HG03460 (cell line): ENCODE measurements around the gene PAMR1.
"Not testable (repeated sequence)": the region's sequence is repeated elsewhere in the genome, so short reads cannot be mapped to it uniquely, and the experiment has no call there.

Source experiments
- ATAC-seq: cut with Tn5 transposase; IDR thresholded peaks from one replicate; pipeline ENCODE4 v1.9.1; 2021; ENCODE audit not compliant: unreplicated experiment

The PAMR1 gene, protein sequence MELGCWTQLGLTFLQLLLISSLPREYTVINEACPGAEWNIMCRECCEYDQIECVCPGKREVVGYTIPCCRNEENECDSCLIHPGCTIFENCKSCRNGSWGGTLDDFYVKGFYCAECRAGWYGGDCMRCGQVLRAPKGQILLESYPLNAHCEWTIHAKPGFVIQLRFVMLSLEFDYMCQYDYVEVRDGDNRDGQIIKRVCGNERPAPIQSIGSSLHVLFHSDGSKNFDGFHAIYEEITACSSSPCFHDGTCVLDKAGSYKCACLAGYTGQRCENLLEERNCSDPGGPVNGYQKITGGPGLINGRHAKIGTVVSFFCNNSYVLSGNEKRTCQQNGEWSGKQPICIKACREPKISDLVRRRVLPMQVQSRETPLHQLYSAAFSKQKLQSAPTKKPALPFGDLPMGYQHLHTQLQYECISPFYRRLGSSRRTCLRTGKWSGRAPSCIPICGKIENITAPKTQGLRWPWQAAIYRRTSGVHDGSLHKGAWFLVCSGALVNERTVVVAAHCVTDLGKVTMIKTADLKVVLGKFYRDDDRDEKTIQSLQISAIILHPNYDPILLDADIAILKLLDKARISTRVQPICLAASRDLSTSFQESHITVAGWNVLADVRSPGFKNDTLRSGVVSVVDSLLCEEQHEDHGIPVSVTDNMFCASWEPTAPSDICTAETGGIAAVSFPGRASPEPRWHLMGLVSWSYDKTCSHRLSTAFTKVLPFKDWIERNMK

DNA sequence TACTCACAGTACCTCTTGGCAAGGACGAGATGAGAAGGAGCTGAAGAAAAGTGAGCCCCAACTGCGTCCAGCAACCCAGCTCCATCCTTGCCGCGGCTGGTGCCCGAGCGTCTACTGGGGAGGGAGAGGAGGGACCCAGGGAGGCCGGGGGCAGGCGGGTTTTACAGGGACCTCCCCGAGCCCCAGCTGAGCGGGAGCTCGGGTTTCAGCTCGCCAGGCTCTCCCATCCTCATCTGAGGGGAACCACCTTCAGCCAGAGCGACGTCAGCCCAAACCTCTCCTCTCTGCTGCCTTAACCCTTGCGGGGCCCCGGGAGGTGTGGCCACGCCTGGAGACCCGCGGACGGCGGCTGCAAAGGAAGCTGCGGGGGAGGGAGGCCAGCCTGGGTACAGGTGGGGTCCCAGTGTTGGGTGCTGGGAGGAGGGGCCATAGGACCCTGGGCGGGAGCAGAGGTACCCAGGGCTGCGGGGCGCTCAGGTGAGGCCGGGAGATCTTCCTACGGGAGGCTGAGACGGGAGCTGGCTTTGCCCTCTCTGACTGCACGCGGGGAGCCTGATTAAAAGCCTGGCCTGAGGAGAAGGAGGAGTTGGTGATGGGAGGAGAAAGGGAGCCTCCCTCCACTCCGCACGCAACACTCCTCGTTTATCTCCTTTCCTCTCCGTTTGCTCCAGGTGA is at the start of gene PAMR1:
TSS of gene PAMR1 (minus strand) at position 116 of the 675 bp plus-strand sequence. CDS start at position 85, 31 bp downstream.
- ATAC-seq = no peak

DNA sequence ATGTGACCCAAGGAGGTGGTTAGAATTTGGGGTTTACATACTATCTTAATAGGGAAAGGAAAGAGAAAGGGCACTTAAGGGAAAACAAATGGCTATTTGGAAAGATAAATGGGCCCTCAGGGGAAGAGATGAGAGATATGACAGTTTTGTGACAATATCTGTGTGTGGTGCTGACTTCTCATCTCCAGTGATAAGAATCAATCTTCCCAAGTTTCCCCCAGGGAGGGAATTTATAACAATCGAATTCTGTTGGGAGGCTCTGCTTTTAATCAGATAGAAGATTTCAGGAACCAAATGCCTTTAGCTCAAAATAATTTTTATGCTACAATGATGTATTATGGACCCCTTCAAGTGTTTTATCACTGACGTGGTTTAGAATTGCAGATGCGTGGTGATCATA is 46.3 kb upstream of the PAMR1 start:
- no peak for ATAC-seq

DNA sequence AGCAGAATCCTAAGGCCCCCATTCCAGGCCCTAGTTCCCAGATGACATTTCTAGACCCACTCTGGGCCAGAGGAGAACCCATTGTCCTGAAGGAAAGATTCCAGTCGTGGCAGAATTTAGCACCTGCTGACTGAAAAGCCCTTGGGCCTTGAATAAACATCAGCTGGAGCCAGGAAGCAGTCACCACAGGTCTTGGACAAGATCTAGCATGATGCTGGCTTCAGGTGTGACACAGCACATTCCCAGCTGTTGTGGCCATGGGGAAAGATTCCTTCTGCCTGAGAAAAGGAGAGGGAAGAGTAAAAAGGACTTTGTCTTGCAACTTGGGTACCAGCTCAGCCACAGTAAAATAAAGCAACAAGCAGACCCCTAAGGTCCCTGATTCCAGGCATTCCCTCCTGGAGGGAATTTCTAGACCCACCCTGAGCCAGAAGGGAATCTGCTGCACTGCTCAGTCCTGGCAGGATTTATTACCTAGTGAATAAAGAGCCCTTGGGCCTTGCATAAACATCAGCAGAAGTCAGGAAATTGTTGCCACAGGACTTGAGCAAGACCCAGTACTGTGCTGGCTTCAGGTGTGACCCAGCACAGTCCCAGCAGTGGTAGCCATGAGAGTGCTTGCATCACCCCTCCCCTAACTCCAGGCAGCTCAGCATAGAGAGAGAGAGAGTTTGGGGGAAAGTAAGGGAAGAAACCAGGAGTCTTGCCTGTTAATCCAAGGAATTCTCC is 42.5 kb upstream of the PAMR1 start:
- no peak for ATAC-seq

DNA sequence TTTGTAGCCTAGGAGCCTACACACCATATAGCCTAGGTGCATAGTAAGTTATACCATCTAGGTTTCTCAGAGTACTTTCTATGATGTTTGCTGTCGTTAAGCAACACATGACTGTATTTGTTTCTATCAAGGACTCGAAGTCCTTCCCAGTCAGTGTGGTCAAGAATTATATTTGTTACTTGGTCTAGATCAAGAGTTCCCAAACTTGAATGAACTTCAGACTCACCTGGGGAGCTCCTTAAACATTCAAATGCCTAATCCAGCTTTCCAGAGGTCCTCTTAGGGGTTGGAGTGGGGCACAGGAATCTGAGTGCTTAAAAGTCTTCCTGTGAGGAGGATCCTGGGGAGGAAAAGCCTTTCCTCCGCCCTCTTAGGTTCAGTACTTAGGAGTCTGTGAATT is 41.5 kb upstream of the PAMR1 start:
- no peak for ATAC-seq

DNA sequence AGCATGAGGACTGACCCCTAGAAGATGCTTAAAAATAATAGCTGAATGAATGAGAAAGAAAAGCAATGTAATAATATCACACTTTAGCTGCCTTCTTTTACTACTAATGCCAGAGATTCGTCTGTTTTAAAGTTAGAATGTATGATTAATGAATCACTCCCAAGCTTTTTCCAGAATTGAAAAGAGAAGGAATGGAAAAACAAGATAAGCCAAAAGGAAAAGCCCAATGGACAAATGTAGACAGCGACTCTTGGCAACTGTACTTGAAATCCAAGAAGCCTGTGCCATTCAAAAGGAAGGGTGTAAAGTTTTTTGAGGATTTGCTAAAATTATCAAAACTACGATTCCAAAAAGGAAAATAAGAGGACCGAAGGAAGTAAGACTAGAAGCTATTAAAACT is 40.8 kb upstream of the PAMR1 start:
- no peak for ATAC-seq

DNA sequence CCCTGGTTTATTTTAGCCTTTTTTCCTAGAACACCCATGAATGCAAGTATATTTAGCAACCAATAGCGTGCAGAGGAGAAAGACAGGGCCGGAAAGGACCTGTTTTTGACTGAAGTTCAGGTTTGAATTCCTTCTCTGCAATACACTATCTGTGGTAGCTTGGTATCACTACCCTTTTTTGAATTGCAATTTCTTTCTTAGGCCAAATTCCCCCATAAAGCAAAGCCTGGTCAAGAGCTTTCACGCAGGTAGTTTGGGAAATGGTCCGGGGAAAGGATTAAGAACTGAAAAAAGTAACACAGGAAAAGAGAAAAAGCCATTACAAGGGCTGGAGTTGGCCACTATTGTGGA is 38.8 kb upstream of the PAMR1 start:
- ATAC-seq = no peak

DNA sequence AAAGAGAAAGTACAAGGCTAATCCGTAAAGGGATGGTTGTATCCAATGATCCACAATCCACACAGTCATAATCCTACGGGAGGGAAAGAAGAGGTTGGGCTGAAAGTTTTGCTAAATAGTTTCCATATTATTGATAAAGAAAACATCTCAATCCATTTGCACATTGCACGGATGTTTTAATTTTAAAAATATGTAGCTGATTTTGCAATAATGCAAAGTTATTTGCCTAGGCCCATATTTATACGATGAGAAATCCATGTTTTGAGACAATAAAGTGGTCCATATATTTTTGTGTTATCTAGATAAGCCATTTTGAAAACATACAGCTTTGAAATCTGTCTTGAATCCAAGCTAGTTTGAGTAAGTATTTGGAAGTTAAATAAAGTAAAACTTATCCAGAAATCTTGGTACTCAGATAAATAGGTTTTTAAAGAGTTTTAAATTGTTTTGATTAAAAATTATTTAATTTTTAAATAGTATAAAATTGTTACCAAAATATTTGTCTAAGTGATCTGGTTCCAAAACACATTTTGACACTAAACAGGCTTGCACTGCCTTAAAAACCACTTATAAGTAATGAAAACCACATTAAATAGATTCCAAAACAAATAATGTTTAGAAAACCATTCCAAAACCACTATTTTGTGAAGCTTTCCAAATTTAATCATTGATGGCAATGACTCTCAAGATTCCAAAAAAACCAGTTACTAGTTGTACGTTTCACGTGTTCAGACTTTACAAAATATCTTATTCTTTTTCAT is 38.2 kb upstream of the PAMR1 start:
- no peak for ATAC-seq

DNA sequence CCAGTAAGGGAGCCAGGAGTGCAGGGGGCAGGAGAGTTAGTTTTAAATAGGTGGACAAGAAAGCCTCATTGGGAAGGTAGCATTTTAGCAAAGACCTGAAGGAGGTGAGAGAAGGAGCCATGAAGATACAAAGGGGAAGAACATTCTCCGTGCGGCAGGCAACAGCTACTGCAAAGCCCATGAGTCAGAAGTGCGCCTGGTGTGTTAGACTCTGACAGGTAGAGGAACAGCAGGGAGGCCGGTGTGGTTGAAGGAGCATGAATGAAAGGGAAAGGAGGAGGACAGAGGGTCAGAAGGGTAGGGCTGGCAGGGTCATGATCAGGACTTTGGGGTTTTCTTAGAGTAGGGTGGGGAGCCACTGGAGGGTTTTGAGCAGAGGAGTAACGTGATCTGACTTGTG is 34.5 kb upstream of the PAMR1 start:
- no peak for ATAC-seq

DNA sequence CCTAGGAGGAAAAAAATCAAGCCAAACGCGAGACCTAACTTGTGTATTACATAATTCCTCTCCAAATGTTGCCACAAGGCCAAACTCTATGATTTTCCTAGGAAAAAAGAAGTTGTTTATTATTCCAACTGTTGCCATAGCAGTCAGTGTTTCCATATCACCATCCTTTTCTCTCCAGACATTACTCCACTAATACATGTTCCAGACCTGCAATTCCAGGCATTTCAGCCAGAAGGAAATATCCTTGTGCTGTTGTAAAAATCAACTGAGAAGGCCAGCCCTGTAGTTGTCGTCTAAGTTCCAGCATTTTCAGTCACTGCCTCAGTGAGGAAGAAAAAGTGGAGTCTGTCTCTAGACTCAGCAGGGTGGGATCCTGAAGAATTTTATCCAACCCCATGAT is 33.1 kb upstream of the PAMR1 start:
- no peak for ATAC-seq

DNA sequence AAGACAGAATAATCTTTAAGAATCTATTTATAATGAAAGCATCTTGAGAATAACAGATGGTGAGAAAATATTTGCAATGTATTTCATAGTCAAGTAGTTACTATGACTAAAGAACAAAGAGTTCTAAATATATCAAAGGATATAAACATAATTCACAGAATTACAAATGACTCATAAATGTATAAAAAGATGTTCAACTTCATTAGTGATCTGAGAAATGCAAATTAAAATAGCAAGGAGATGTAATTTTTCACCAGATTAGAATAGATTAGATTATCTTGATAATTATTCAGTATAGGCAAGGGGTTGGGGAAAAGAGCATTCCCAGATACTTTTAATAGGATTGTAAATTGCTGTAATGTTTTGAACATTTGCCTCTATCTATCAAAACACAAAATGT is 30.1 kb upstream of the PAMR1 start:
- ATAC-seq = no peak

DNA sequence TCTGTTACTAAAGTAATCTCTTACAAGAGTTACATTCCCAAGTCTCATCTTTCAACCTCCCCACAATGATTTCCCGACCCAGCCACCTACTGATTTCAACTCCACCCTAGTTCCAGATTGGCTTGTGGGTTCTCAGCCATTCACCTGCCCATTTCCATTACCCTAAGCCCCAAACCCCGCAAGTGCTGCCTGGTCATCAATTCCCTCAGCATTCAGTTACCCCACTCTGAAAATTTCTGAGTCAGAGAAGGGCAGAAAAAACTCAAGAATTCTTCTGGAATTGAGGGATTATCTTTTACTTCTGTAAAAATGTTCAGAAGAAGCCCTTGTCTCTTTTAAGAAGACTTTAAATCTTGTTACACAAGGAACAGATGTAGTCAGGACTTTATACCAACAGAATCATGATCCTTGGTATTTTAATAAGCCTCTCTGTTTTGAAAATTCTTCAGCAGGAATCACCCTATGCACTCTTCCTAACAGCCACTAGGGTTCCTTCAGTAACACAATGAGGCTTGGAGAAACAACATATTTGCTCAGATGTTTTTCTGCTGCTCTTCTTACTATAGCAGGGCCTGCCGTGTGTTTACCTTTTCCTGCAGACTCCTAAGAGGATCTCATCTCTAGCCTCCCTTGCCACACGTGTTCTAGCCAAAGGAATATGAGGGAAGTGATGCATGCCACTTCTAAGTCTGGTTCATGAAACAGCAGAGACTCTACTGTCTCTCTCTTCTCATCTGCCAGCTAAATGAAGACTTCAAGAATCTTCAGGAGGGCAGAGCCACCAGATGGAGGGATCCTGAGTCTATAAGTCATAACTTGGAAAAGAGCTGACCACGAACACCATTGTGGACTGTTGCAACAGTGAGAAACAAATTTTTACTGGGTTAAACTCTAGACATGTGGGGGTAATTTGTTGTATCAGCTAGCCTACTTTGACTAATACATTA is 29.3 kb upstream of the PAMR1 start:
- no peak for ATAC-seq

DNA sequence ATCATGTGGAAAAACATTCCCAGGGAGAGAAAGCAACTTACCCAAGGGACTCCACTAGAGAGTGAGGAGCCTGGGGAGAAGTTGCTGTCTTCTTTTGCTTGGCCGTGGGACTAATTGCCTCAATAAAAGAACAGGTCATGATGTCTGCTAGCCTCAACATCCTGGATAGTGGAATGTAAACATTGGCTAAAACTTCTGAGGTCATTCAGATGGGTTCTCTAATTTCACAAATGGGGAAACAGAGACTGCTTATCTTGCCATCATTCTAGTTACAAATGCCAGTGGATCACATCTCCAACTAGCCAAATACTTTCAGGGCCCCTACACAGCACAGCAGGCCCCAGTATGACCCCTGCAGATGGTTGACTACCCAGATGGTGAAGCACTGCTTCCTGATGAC is 28.4 kb upstream of the PAMR1 start:
- ATAC-seq = no peak

DNA sequence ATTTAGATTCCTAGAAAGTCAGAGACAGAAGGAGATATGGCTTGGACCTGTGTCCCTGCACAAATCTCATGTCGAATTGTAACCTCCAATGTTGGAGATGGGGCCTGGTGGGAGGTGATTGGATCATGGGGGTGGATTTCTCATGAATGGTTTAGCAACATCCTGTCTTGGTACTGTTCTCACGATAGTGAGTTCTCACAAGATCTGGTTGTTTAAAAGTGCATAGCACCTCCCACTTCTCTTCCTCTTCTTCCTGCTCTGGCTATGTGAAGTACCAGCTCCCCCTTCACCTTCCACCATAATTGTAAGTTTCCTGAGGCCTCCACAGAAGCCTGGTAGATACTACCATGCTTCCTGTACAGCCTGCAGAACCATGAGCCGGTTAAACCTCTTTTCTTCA is 27.6 kb upstream of the PAMR1 start:
- no peak for ATAC-seq

DNA sequence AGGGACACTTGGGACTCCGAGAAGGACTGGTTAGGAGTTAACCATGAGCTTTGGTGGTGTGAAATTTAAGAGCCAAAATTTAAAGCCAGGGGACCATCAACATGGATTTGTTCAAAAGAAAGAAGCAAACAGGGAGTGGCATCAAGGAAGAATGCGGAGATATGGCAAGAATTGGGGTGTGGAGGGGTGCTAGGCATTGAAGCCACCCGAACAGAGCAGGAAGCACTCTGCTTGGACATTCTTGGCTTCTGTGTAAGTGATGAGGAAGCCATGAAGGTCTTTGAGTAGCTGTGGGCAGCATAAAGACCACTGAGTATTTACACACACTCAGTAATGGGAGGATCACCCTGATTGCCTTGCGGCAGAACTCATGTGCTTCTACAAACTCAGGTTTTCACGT is 27.2 kb upstream of the PAMR1 start:
- ATAC-seq = no peak

DNA sequence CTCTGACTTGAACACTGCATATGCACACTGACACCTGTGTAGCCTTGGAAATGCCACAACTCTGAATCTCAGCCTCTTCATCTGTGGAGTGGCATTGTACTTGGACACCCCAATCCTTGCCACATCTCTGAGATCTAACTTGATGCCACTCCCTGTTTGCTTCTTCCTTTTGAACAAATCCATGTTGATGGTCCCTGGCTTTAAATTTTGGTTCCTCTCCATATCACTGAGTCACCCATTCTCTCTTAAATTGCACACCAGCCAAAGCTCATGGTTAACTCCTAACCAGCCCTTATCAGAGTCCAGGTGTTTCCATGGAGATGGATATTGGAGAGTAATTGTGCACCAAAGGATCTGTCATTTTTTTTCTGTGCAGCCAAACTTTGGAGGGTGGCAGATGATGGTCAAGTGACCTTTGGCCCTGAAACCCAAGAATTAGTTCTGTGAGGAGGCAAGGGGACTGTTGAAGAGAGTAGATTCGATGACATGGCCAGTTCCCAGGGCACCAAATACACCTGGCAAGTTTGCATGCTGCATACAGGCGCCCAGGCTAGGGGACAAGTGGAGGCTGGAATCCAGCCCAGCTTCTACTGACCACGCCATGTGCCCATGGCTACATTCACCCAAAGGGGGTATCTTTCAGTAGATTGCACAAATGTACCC is 25.1 kb upstream of the PAMR1 start:
- ATAC-seq = no peak

DNA sequence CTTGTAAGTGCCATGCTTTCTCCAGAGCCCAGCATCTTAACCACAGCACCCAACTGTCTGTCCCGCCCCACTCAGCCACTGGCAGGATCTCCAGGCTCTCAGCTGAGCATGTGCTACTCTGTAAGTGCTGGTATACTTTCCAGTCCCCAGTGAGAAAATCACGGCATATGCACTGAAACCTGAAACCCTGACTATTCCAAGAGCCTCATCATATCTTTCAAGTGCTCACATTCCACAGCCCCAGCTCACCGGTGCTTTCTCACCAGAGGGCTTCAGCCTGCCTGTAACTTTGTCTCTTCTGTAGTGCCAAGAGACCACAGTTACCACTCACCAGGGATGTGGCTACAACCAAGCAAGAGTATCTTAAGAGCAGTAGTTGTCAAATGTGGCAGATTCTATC is 24.4 kb upstream of the PAMR1 start:
- no peak for ATAC-seq

DNA sequence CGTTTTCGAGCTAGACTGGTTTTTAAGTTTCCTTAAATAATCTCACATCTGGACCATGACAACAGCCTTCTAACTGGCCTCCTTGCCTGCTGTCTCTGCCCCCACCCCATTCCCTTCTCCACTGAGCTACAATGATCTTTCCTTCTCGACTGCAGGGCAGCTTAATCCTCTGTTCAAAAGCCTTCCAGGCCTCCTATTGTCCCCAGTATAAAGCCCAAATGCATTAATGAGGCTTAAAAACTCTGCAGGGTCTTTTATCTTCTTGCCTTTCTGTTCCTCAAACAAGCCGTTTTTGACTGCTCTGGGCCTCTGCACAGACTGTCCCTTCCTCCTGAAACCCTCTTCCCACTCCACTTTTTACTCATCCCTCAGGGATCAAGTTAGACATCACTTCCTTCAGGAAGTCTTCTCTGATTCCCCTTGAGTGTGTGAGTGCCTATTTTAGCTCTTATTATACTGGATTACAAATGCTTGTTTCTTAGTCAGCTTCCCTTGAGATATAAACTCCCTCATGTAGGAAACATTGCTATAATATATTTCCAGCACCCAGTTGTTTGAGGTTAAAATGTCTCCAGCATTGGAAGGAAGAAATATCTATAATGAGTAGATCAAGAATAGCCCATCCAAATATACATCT is 23.6 kb upstream of the PAMR1 start:
- no peak for ATAC-seq

DNA sequence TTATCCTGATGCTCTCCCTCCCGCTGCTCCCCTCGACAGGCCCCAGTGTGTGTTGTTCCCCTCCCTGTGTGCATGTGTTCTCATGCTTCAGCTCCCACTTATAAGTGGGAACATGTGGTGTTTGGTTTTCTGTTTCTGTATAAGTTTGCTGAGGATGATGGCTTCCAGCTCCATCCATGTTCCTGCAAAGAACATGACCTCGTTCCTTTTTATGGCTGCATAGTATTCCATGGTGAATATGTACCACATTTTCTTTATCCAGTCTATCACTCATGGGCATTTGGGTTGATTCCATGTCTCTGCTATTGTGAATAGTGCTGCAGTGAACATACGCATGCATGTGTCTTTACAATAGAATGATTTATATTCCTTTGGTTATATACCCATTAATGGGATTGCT is 22.6 kb upstream of the PAMR1 start:
- not testable (repeated sequence) for ATAC-seq

DNA sequence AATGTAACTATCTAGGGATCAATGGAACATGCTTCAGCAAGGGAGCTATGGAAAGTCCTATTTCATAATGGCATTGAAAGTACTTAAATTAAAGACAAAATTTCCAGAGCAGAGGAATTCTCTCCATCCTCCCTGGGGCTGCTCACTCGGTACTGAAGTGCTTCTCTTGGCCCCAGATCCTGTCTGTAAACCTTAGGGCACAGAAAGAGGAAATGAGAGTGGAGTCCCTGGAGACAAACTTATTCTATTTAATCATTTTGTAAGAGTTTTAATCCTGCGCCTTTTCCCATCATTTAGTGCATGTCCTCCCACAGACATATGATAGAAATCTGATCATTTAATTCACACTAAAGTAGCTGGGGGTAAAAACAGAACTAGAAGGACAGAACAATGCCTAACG is 20.9 kb upstream of the PAMR1 start:
- no peak for ATAC-seq
